HepG2 (cell line): ENCODE data around the gene PPP2R5D. TPM values are rescaled to one million over a fixed set of nuclear protein-coding genes. Genes with fewer than 3 reads are reported as not detected.

Experiments used
- CENPT ChIP-seq: sonication (generic); formaldehyde crosslinking; IDR thresholded peaks from 2 replicates; pipeline ENCODE4 v1.8.0; 2022; ENCODE audit warnings: low read depth, mild to moderate bottlenecking, moderate library complexity, missing genetic modification reagents
- GPN1 ChIP-seq: sonication (generic); formaldehyde crosslinking; IDR thresholded peaks from 2 replicates; pipeline ENCODE4 v1.5.1; 2020; ENCODE audit warnings: missing genetic modification reagents, borderline replicate concordance
- HCFC1 ChIP-seq: fragments of 150-350 bp; IDR thresholded peaks from 2 replicates; pipeline ENCODE4 v1.6.1; 2014; ENCODE audit warnings: low read depth, low read length
- MTA3 ChIP-seq: sonication (generic); formaldehyde crosslinking; IDR thresholded peaks from 2 replicates; pipeline ENCODE4 v1.4.0; 2020; ENCODE audit warnings: missing genetic modification reagents
- NKX3-1 ChIP-seq: sonication (generic); formaldehyde crosslinking; IDR thresholded peaks from 2 replicates; pipeline ENCODE4 v1.5.0; 2020; ENCODE audit warnings: missing genetic modification reagents
- PCBP2 ChIP-seq: fragments of 200-400 bp; formaldehyde crosslinking; optimal IDR thresholded peaks from 2 replicates; pipeline ENCODE3; 2018; ENCODE audit warnings: low read length, low read depth; ENCODE audit not compliant: poor library complexity, severe bottlenecking
- PHF20 ChIP-seq: sonication (generic); formaldehyde crosslinking; IDR thresholded peaks from 2 replicates; pipeline ENCODE4 v1.5.0; 2020; ENCODE audit warnings: mild to moderate bottlenecking, missing genetic modification reagents
- PHF5A ChIP-seq: IDR thresholded peaks from one replicate; pipeline ENCODE4 v1.6.1; 2018; ENCODE audit warnings: low read depth, missing genetic modification reagents; ENCODE audit not compliant: unreplicated experiment
- POLR2G ChIP-seq: fragments of 200-400 bp; formaldehyde crosslinking; IDR thresholded peaks from 2 replicates; pipeline ENCODE4 v1.6.1; 2018; ENCODE audit warnings: mild to moderate bottlenecking, low read depth, low read length, moderate library complexity
- RBFOX2 ChIP-seq: fragments of 200-400 bp; formaldehyde crosslinking; IDR thresholded peaks from 2 replicates; pipeline ENCODE4 v1.6.1; 2017; ENCODE audit warnings: low read depth, mild to moderate bottlenecking, low read length
- TBP ChIP-seq: sonication (generic); formaldehyde crosslinking; IDR thresholded peaks from 2 replicates; pipeline ENCODE4 v1.5.0; 2020; ENCODE audit warnings: missing genetic modification reagents
- TFDP1 ChIP-seq: IDR thresholded peaks from 2 replicates; pipeline ENCODE4 v1.6.1; 2016; ENCODE audit warnings: missing compliant biosample characterization, missing genetic modification reagents, borderline replicate concordance
- THYN1 ChIP-seq: sonication (generic); formaldehyde crosslinking; IDR thresholded peaks from 2 replicates; pipeline ENCODE4 v1.8.1; 2023; ENCODE audit warnings: low read depth, mild to moderate bottlenecking, moderate library complexity, missing genetic modification reagents, borderline replicate concordance
- TOE1 ChIP-seq: sonication (generic); formaldehyde crosslinking; IDR thresholded peaks from 2 replicates; pipeline ENCODE4 v1.4.0; 2020; ENCODE audit warnings: mild to moderate bottlenecking, missing genetic modification reagents
- ZBTB2 ChIP-seq: sonication (generic); formaldehyde crosslinking; IDR thresholded peaks from 2 replicates; pipeline ENCODE4 v1.8.0; 2022; ENCODE audit warnings: low read depth, missing genetic modification reagents
- ZBTB43 ChIP-seq: sonication (generic); formaldehyde crosslinking; conservative IDR thresholded peaks from 2 replicates; pipeline ENCODE4 v1.4.0; 2020; ENCODE audit warnings: missing genetic modification reagents
- ZC3H13 ChIP-seq: sonication (generic); formaldehyde crosslinking; IDR thresholded peaks from 2 replicates; pipeline ENCODE4 v1.8.1; 2023; ENCODE audit warnings: mild to moderate bottlenecking, missing genetic modification reagents, moderate library complexity
- ZNF274 ChIP-seq: sonication (generic); formaldehyde crosslinking; IDR thresholded peaks from 2 replicates; pipeline ENCODE4 v1.5.1; 2020; ENCODE audit warnings: mild to moderate bottlenecking, missing genetic modification reagents
- ZNF446 ChIP-seq: sonication (generic); formaldehyde crosslinking; IDR thresholded peaks from 2 replicates; pipeline ENCODE4 v1.5.0; 2020; ENCODE audit warnings: mild to moderate bottlenecking, missing genetic modification reagents
- ZNF569 ChIP-seq: sonication (generic); formaldehyde crosslinking; IDR thresholded peaks from 2 replicates; pipeline ENCODE4 v1.5.0; 2020; ENCODE audit warnings: mild to moderate bottlenecking, missing genetic modification reagents, moderate library complexity, borderline replicate concordance
- ZNF644 ChIP-seq: IDR thresholded peaks from 2 replicates; pipeline ENCODE4 v1.6.1; 2016; ENCODE audit warnings: low read depth
- ZNF720 ChIP-seq: sonication (generic); formaldehyde crosslinking; IDR thresholded peaks from 2 replicates; pipeline ENCODE4 v1.4.0; 2020; ENCODE audit warnings: missing genetic modification reagents
- ZNF770 ChIP-seq: sonication (generic); formaldehyde crosslinking; IDR thresholded peaks from 2 replicates; pipeline ENCODE4 v1.5.0; 2020; ENCODE audit warnings: mild to moderate bottlenecking, missing genetic modification reagents
- ZSCAN21 ChIP-seq: sonication (generic); formaldehyde crosslinking; IDR thresholded peaks from 2 replicates; pipeline ENCODE4 v1.8.0; 2022; ENCODE audit warnings: mild to moderate bottlenecking, missing genetic modification reagents, moderate library complexity, borderline replicate concordance
- polyA plus RNA-seq, 8 experiments: library from polyadenylated mRNA; depleted of rRNA in 3 of 8; stranded (reverse) in 7 of 8; unstranded in 1 of 8; fragments of >200 nt; fragmentation: Illumina TruSeq in 4 of 8; extraction: Trizol in 4 of 8; gene quantifications; 2 replicates each; pipeline versions ENCODE4 v1.2.1 to v1.2.3, GENCODE V29; 2011 to 2016; ENCODE audit warnings: low read depth in 4 of 8, missing spikeins in 1 of 8, mixed read lengths in 1 of 8; ENCODE audit not compliant: insufficient read depth in 1 of 8
- total RNA-seq, 5 experiments: library from RNA; depleted of rRNA; stranded (reverse); fragments of >200 nt; fragmentation: Illumina TruSeq; extraction: Trizol; gene quantifications; 2 replicates each; pipeline ENCODE4 v1.2.3, GENCODE V29; 2016; ENCODE audit warnings: low read depth in 1 of 5

Gene PPP2R5D
- total and polyA plus RNA-seq, 2 of the 13 experiments (the other 11 are each of a cell fraction or from before 2014, with no cell fraction given) = 53.7 to 60.4 TPM

- TF ChIP-seq ZNF274 (peak; percentile 80; the same call in 1 of the 2 replicates), TOE1 (no peak), TFDP1 (CRISPR knock-in tag) (peak; percentile 66; the same call in 1 of the 2 replicates), GPN1 (CRISPR knock-in tag) (no peak), ZNF644 (CRISPR knock-in tag) (no peak), MTA3 (CRISPR knock-in tag) (no peak), ZBTB2 (CRISPR knock-in tag) (no peak; the same call in 1 of the 2 replicates), ZBTB43 (0 out of 2 replicates have a peak, but pooled peaks have one; percentile 48), NKX3-1 (CRISPR knock-in tag) (peak; percentile 59; the same call in 1 of the 2 replicates), ZNF569 (CRISPR knock-in tag) (no peak), THYN1 (CRISPR knock-in tag) (no peak), PHF5A (CRISPR knock-in tag) (no peak), PCBP2 (no peak), POLR2G (peak; percentile 90), CENPT (no peak), ZSCAN21 (CRISPR knock-in tag) (no peak), ZC3H13 (CRISPR knock-in tag) (no peak), ZNF446 (CRISPR knock-in tag) (peak; percentile 37; the same call in 1 of the 2 replicates), RBFOX2 (peak; percentile 85), ZNF770 (CRISPR knock-in tag) (peak; percentile 82; the same call in 1 of the 2 replicates), ZNF720 (no peak), HCFC1 (peak; percentile 80), TBP (CRISPR knock-in tag) (no peak), PHF20 (peak; percentile 98)
These were observed 75.0 kb downstream of the PPP2R5D start, which contains the start of the genes KLC4 and MRPL2 (continued) for GRCh38 chr6:43059168-43060033.
